ENCODE measurements around the gene SYF2. TPM values are rescaled to one million over a fixed set of nuclear protein-coding genes. Genes with fewer than 3 reads are reported as not detected.
"Not testable (repeated sequence)": the region's sequence is repeated elsewhere in the genome, so short reads cannot be mapped to it uniquely, and the experiment has no call there.

SYF2 gene
- total RNA-seq, 1 donor from 2014 or later, result 43.5 TPM

DNA sequence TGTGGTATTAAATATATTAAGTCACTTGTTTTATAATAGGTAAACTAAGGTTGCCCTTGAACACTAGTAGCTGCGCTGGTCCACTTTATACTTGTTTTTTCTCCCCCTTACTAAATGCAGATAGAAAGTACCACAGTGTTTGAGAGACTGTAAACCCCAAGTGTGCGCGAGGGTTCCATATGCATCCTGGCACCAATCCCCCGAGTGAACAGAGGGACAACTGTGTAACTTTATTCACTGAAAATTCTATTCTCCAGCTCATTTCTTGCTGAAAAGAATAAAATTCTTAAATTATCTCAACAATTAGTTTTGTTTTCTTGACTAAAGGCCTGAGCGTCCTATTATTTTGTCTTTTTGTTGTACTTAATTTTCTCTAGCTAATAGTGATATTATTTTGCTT is 13.1 kb upstream of the SYF2 start:
- DNase-seq (ENCODE audit: low spot score, unreplicated experiment), result no peak
- TF ChIP-seq, protein P1, sequence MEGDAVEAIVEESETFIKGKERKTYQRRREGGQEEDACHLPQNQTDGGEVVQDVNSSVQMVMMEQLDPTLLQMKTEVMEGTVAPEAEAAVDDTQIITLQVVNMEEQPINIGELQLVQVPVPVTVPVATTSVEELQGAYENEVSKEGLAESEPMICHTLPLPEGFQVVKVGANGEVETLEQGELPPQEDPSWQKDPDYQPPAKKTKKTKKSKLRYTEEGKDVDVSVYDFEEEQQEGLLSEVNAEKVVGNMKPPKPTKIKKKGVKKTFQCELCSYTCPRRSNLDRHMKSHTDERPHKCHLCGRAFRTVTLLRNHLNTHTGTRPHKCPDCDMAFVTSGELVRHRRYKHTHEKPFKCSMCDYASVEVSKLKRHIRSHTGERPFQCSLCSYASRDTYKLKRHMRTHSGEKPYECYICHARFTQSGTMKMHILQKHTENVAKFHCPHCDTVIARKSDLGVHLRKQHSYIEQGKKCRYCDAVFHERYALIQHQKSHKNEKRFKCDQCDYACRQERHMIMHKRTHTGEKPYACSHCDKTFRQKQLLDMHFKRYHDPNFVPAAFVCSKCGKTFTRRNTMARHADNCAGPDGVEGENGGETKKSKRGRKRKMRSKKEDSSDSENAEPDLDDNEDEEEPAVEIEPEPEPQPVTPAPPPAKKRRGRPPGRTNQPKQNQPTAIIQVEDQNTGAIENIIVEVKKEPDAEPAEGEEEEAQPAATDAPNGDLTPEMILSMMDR (IDR thresholded peaks at IDR 0.05; ENCODE audit: unreplicated experiment), result no peak
- Mint-ChIP-seq H3K4me1 (ENCODE audit: low read depth) (peaks cover 31% of the 10 kb centered on the region), H3K27ac (peak overlapping the region; percentile 99), H3K27me3 (no peaks in the 10 kb centered on the region), H3K9me3 (ENCODE audit: low read depth) (no peaks in the 10 kb centered on the region), H3K36me3 (ENCODE audit: insufficient read depth) (peaks cover 9% of the 10 kb centered on the region), H3K4me3 (ENCODE audit: low read depth) (peak overlapping the region; percentile 96)

DNA sequence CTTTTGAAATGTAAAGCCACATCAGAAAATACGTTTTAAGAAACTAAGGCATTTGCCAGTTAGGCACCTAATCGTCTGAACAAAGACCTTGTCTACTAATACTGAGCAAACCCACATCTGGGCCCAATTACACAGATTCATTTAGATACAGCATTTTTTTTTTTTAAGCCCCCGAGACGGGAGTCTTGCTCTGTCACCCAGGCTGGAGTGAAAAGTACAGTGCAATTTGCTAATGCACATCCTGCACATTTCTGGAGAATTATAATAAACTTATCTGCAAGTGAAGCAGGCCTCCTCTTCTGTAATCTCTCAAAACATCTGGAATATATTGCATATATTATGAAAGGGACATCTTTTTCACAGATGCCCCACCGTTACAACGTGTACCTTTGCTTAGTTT is 11.6 kb upstream of the SYF2 start:
- peaks cover 31% of the 10 kb centered on the region for H3K4me1 Mint-ChIP-seq (ENCODE audit: low read depth)
- H3K27ac Mint-ChIP-seq, result peak overlapping the region; percentile 5
- H3K9me3 Mint-ChIP-seq (ENCODE audit: low read depth), result no peaks in the 10 kb centered on the region
- H3K36me3 Mint-ChIP-seq (ENCODE audit: insufficient read depth), result peaks cover 9% of the 10 kb centered on the region
- no peak overlapping the region for H3K4me3 Mint-ChIP-seq (ENCODE audit: low read depth)
- no peak for DNase-seq (ENCODE audit: low spot score, unreplicated experiment)
- no peaks in the 10 kb centered on the region for H3K27me3 Mint-ChIP-seq
- TF ChIP-seq, protein P1 (IDR thresholded peaks at IDR 0.05; ENCODE audit: unreplicated experiment), result no peak

DNA sequence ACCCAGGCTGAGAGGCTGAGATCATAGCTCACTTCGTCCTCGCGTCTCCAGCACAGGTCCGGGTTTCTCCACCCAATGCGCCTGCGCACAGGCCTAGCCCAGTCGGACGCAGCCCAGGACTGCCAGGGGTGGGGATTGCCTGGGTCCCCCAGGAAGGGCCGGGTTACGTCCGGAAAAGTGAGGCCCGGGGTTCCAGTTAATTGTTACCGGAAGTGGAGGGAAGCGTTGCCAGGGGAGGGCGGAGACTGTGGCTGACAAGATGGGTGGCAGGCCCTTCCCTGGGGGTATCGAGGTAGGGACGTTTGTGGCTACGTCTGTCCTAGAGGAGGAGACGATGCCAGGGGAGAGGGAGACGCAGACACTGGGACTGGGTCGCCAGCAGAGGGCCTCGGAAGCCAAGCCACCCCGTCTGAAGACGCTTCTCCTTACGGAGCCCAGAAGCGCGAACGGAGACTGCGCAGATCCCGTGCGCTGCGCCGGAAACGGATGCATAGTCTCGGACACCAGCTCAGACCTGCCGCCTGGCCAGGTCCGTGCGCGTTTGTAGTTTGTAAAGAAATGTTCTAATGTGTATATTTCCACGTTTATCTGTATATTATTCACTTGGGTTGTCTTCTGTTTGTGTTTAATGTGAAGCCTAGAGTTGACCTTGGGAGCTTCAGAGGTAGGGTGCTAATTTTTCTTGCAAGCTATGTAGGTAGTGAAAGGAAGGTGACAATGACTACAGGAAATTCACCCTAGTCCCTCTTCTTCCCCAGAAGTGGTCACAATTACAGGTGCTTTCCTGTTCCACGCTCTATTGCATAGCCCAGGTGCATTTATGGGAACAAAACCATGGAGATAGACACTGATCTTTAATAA is 7.6 kb upstream of the SYF2 start:
- Mint-ChIP-seq H3K4me1 (ENCODE audit: low read depth) (peaks cover 10% of the 10 kb centered on the region), H3K27me3 (no peaks in the 10 kb centered on the region), H3K9me3 (ENCODE audit: low read depth) (no peaks in the 10 kb centered on the region), H3K27ac (peak overlapping the region; percentile 95), H3K4me3 (ENCODE audit: low read depth) (peak overlapping the region; percentile 88), H3K36me3 (ENCODE audit: insufficient read depth) (peaks cover 9% of the 10 kb centered on the region)
- TF ChIP-seq, protein P1 (IDR thresholded peaks at IDR 0.05; ENCODE audit: unreplicated experiment), result peak; percentile 66
- DNase-seq (ENCODE audit: low spot score, unreplicated experiment), result peak; percentile 74

DNA sequence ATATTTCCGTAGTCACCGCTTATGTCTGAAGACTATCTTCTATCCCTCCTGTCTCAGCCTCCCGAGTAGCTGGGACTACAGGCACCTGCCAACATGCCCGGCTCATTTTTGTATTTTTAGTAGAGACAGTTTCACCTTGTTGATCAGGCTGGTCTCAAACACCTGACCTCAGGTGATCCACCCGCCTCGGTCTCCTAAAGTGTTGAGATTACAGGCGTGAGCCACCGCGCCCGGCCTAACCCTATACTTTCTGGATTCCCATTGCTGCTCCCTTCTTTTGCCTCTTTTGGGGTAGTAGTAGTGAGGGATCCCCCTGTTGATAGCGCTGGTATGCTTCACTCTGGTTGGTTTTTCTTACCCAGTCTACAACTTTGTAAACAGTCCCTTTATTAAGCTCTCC is 5.7 kb upstream of the SYF2 start:
- Mint-ChIP-seq H3K4me3 (ENCODE audit: low read depth) (no peak overlapping the region), H3K9me3 (ENCODE audit: low read depth) (no peaks in the 10 kb centered on the region), H3K27me3 (no peaks in the 10 kb centered on the region), H3K4me1 (ENCODE audit: low read depth) (peaks cover 12% of the 10 kb centered on the region), H3K27ac (no peak overlapping the region), H3K36me3 (ENCODE audit: insufficient read depth) (peaks cover 8% of the 10 kb centered on the region)
- DNase-seq (ENCODE audit: low spot score, unreplicated experiment), result no peak
- TF ChIP-seq, protein P1 (IDR thresholded peaks at IDR 0.05; ENCODE audit: unreplicated experiment), result no peak

DNA sequence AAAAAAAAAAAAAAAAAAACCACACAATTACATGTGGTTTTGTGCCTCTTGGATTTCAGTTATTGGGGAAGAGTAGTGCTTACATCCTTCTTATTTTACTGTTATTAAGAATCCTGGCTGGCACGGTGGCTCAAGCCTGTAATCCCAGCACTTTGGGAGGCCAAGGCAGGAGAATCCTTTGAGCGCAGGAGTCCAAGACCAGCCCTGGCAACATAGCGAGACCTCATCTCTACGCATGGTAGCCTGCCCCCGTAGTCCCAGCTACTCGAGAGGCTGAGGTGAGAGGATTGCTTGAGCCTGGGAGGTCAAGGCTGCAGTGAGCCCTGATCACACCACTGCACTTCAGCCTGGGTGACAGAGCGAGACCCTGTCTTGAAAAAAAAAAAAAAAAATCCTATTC is 4.0 kb upstream of the SYF2 start:
- H3K4me3 Mint-ChIP-seq (ENCODE audit: low read depth); H3K9me3 Mint-ChIP-seq (ENCODE audit: low read depth); H3K27me3 Mint-ChIP-seq; DNase-seq (ENCODE audit: low spot score, unreplicated experiment); H3K27ac Mint-ChIP-seq; H3K36me3 Mint-ChIP-seq (ENCODE audit: insufficient read depth): not testable (repeated sequence)
- H3K4me1 Mint-ChIP-seq (ENCODE audit: low read depth), result peaks cover 18% of the 10 kb centered on the region

DNA sequence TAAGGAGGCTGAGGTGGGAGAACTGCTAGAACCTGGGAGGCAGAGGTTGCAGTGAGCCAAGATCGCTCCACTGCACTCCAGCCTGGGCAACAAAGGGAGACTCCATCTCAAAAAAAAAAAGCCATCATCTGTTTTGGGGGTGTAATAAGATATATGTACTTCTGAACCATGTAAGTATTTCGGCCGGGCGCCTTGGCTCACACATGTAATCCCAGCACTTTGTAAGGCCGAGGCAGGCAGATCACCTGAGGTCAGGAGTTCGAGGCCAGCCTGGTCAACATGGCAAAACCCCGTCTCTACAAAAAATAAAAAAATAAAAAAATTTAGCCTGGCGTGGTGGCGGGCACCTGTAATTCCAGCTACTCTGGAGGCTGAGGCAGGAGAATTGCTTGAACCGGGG is 3.1 kb upstream of the SYF2 start:
- H3K36me3 Mint-ChIP-seq (ENCODE audit: insufficient read depth), result peaks cover 10% of the 10 kb centered on the region
- not testable (repeated sequence) for H3K4me3 Mint-ChIP-seq (ENCODE audit: low read depth); H3K27me3 Mint-ChIP-seq; DNase-seq (ENCODE audit: low spot score, unreplicated experiment); H3K9me3 Mint-ChIP-seq (ENCODE audit: low read depth); H3K27ac Mint-ChIP-seq
- H3K4me1 Mint-ChIP-seq (ENCODE audit: low read depth), result peaks cover 16% of the 10 kb centered on the region

Measured in progenitor cell of endocrine pancreas (in vitro differentiated cells).